Measurements from ENCODE around the gene TENM3.

DNA sequence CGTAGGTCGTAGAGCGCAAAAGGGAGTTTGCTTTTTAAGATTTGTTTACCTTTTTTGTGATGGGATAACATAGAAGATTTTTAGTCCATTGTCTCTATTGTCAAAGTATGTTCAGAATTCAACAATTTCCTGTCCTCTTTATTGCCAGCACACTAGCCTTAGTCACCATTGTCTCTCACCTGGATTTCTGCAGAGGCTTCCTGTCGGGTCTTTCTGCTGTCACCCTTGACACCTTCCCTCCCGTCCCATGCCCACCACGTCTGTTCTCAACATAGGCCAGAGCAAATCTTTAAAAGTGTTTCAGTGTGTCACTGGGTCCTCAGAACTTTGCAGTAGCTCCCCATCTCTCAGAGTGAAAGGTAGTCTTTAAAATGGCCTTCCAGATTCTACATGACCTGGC lies 323.9 kb downstream of the TENM3 start:
- TF ChIP-seq POLR2AphosphoS5 (IDR thresholded peaks at IDR 0.05; ENCODE audit: borderline replicate concordance, low read depth, low read length) (no peak), EZH2 (IDR thresholded peaks at IDR 0.05) (no peak), FOXP2 (optimal IDR thresholded peaks at IDR 0.05; ENCODE audit: control extremely low read depth, extremely low read length, insufficient read depth) (no peak)
